Measurements from ENCODE around the gene STK17B.

Gene STK17B

GRCh38 chr2:196153480-196153879, 17.9 kb downstream of the STK17B start:
- DNase-seq, result no peak

- peak; percentile 70 to 88 (median 82) for DNase-seq
These were observed 21.4 kb downstream of the STK17B start for GRCh38 chr2:196149948-196150347.

GRCh38 chr2:196148736-196149135, 22.6 kb downstream of the STK17B start:
- DNase-seq, result no peak

GRCh38 chr2:196145256-196145655, 26.1 kb downstream of the STK17B start:
- DNase-seq, result no peak

GRCh38 chr2:196144513-196145126, 26.8 kb downstream of the STK17B start:
- DNase-seq, result no peak

- no peak for DNase-seq
These were observed 27.6 kb downstream of the STK17B start for GRCh38 chr2:196143730-196144131.

- DNase-seq, result peak; percentile 35 to 69 (median 63)
These were observed 28.6 kb downstream of the STK17B start for GRCh38 chr2:196142825-196143224.

GRCh38 chr2:196140213-196140612, 31.2 kb downstream of the STK17B start:
- no peak for DNase-seq

GRCh38 chr2:196137271-196137670, 34.1 kb downstream of the STK17B start:
- peak in 1 of 3 donors; percentile 50 for DNase-seq

- DNase-seq, result no peak
These were observed 35.2 kb downstream of the STK17B start for GRCh38 chr2:196136151-196136550.

GRCh38 chr2:196131949-196132925, 39.1 kb downstream of the STK17B start:
- DNase-seq, result peak in 1 of 3 donors; percentile 26

- peak; percentile 82 to 89 (median 88) for DNase-seq
These were observed 39.9 kb downstream of the STK17B start for GRCh38 chr2:196131384-196131937.

GRCh38 chr2:196130039-196130825, 41.1 kb downstream of the STK17B start:
- DNase-seq, result no peak

GRCh38 chr2:196128749-196129148, 42.6 kb downstream of the STK17B start:
- no peak for DNase-seq

- DNase-seq, result no peak
These were observed 45.8 kb downstream of the STK17B start for GRCh38 chr2:196125596-196125995.

- DNase-seq, result no peak
These were observed 47.6 kb downstream of the STK17B start for GRCh38 chr2:196123679-196124373.

GRCh38 chr2:196119926-196120325, 51.5 kb downstream of the STK17B start:
- no peak for DNase-seq

- DNase-seq, result no peak
These were observed 54.1 kb downstream of the STK17B start for GRCh38 chr2:196117214-196117705.

GRCh38 chr2:196113061-196113974, 58.1 kb downstream of the STK17B start:
- no peak for DNase-seq

- DNase-seq, result no peak
These were observed 58.9 kb downstream of the STK17B start for GRCh38 chr2:196112418-196113034.
